DMS 273 treated with DMSO at 0.1 percent for 48 hours (cell line): ENCODE results near the gene PCDHA2.
"Not testable (repeated sequence)": the region's sequence is repeated elsewhere in the genome, so short reads cannot be mapped to it uniquely, and the experiment has no call there.

Experiments
- DNase-seq: peaks from one replicate; lab custom pipeline; 2025; lab: John Stamatoyannopoulos, UW

The PCDHA2 gene

GRCh38 chr5:140821375-140822280 is 27.0 kb downstream of the PCDHA2 start, which contains the start of gene PCDHA5:
PCDHA5 (plus strand) TSS chr5:140821613.
- no peak for DNase-seq

DNA sequence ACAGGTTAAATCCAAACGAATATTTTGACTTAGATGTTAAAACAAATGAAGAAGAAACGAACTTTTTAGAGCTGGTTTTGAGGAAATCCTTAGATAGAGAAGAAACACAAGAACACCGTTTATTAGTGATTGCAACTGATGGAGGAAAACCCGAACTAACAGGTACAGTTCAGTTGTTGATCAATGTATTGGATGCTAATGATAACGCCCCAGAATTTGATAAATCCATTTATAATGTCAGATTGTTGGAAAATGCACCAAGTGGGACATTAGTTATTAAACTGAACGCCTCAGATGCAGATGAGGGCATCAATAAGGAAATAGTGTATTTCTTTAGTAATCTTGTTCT is 27.6 kb downstream of the PCDHA2 start:
- DNase-seq: no peak

GRCh38 chr5:140822969-140823368 is 28.3 kb downstream of the PCDHA2 start:
- DNase-seq: not testable (repeated sequence)

DNA sequence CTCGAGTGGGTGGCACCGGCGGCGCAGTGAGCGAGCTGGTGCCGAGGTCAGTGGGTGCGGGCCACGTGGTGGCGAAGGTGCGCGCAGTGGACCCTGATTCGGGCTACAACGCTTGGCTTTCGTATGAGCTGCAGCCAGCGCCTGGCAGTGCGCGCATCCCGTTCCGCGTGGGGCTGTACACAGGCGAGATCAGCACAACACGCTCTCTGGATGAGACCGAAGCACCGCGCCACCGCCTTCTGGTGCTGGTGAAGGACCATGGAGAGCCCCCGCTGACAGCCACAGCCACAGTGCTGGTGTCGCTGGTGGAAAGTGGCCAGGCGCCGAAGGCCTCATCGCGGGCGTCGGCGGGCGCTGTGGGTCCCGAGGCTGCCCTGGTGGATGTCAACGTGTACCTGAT is 28.8 kb downstream of the PCDHA2 start:
- DNase-seq: no peak

DNA sequence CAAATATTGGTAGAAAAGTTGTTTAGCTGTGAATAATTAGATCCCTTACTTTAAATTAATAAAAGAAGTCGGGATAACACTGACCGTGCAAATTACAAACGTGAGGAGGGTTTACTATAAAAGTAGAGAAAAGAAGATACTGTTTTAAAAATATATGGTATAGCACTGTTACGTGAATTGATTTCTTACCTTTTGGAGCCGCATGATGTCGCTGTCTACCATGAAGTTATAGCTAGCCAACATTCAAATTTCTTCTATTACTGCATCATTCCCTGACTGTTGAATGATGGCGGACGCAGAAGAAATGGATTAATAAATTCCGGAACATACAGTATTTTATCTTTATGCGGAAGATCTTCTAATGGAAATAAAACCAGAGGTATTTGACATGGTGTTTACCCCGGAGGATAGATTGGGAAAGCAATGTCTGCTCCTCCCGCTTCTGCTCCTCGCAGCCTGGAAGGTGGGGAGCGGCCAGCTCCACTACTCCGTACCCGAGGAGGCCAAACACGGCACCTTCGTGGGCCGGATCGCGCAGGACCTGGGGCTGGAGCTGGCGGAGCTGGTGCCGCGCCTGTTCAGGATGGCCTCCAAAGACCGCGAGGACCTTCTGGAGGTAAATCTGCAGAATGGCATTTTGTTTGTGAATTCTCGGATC is 33.2 kb downstream of the PCDHA2 start, which contains the start of gene PCDHA6:
PCDHA6 (plus strand) TSS at position 257 of the 658 bp plus-strand sequence; CDS start at position 389, 132 bp downstream.
- DNase-seq: no peak

DNA sequence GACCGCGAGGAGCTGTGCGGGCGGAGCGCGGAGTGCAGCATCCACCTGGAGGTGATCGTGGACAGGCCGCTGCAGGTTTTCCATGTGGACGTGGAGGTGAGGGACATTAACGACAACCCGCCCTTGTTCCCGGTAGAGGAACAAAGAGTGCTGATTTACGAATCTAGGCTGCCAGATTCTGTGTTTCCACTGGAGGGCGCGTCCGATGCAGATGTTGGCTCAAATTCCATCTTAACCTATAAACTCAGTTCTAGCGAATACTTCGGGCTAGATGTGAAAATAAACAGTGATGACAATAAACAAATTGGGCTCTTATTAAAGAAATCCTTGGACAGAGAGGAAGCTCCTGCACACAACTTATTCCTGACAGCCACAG is 33.7 kb downstream of the PCDHA2 start:
- no peak for DNase-seq

- DNase-seq: not testable (repeated sequence)
These were observed 35.2 kb downstream of the PCDHA2 start for GRCh38 chr5:140829511-140830501.

- no peak for DNase-seq
These were observed 39.3 kb downstream of the PCDHA2 start, which contains the start of gene PCDHA7 for GRCh38 chr5:140833993-140834392. PCDHA7 (plus strand) TSS chr5:140834269; CDS start chr5:140834384, 115 bp downstream.

GRCh38 chr5:140834439-140835008 is 39.9 kb downstream of the PCDHA2 start:
- not testable (repeated sequence) for DNase-seq

DNA sequence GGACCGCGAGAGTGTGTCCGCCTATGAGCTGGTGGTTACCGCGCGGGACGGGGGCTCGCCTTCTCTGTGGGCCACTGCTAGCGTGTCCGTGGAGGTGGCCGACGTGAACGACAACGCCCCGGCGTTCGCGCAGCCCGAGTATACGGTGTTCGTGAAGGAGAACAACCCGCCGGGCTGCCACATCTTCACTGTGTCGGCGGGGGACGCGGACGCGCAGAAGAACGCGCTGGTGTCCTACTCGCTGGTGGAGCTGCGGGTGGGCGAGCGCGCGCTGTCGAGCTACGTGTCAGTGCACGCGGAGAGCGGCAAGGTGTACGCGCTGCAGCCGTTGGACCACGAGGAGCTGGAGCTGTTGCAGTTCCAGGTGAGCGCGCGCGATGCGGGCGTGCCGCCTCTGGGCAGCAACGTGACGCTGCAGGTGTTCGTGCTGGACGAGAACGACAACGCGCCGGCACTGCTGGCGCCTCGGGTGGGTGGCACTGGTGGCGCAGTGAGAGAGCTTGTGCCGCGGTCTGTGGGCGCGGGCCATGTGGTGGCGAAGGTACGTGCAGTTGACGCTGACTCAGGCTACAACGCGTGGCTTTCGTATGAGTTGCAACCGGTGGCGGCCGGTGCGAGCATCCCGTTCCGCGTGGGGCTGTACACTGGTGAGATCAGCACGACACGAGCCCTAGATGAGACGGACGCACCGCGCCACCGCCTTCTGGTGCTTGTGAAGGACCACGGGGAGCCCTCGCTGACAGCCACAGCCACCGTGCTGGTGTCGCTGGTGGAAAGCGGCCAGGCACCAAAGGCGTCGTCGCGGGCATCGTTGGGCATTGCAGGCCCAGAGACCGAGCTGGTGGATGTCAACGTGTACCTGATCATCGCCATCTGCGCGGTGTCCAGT is 41.2 kb downstream of the PCDHA2 start:
- no peak for DNase-seq

DNA sequence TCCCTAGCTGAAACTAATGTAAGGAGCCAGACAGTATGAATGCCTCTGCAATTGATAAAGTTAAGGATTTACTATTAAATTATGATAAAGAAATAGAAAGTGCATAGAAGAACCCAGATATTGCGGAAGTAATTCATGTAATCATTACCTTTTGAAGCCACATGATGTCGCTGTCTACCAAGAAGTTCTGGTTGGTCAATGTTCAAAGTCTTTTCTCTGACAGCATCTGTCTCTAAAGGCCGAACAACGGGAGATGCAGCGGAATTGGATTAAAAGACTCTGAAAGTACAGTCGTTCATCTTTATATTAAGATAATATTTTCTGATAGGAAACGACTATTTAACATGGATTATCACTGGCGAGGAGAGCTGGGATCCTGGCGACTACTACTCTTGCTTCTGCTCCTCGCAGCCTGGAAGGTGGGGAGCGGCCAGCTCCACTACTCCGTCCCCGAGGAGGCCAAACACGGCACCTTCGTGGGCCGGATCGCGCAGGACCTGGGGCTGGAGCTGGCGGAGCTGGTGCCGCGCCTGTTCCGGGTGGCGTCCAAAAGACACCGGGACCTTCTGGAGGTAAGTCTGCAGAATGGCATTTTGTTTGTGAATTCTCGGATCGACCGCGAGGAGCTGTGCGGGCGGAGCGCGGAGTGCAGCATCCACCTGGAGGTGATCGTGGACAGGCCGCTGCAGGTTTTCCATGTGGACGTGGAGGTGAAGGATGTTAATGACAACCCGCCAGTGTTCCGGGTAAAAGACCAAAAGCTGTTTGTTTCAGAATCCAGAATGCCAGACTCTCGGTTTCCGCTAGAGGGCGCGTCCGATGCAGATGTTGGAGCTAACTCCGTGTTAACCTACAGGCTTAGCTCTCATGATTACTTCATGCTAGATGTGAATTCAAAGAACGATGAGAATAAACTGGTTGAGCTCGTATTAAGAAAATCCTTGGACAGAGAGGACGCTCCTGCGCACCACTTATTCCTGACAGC is 46.6 kb downstream of the PCDHA2 start, which contains the start of gene PCDHA8:
PCDHA8 (plus strand) TSS at position 210 of the 985 bp plus-strand sequence; CDS start at position 345, 135 bp downstream.
- no peak for DNase-seq

DNA sequence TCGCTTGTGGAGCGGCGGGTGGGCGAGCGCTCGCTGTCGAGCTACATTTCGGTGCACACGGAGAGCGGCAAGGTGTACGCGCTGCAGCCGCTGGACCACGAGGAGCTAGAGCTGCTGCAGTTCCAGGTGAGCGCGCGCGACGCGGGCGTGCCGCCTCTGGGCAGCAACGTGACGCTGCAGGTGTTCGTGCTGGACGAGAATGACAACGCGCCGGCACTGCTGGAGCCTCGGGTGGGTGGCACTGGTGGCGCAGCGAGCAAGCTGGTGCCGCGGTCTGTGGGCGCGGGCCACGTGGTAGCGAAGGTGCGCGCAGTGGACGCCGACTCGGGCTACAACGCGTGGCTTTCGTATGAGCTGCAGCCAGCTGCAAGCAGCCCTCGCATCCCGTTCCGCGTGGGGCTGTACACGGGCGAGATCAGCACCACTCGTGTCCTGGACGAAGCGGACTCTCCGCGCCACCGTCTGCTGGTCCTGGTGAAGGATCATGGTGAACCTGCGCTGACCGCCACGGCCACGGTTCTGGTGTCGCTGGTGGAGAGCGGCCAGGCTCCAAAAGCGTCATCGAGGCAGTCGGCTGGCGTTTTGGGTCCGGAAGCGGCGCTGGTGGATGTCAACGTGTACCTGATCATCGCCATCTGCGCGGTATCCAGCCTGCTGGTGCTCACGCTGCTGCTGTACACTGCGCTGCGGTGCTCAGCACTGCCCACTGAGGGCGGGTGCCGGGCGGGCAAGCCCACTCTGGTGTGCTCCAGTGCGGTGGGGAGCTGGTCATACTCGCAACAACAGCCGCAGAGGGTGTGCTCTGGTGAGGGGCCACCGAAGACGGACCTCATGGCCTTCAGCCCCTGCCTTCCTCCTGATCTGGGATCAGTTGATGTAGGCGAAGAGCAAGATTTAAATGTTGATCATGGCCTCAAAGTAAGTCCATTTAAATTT is 48.4 kb downstream of the PCDHA2 start:
- DNase-seq: no peak
